UCSD-AML1 (cell line): ENCODE data around the gene PCSK5.

Experiments
- DNase-seq: peaks from one replicate; lab custom pipeline; 2025; ENCODE audit not compliant: unreplicated experiment; lab: John Stamatoyannopoulos, UW

PCSK5 gene

DNA sequence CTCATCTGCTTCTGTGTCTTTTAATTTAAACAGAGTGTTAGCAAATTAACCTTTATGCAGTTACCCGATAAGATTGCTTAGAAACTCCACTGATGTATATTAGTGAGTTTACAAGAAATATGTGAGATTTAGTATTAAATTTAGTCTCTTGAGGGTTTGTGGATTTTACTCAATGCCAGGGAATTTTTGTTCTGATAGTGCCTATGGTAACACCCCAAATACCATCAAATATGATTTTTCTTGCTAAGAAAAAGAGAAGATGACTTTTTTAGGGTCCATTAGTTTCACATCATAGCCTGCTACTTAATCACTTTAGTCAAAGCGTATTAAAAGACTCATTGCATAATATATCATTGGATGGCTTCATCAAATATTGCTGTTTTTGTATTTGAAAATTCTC is 224.9 kb downstream of the PCSK5 start:
- DNase-seq: no peak

DNA sequence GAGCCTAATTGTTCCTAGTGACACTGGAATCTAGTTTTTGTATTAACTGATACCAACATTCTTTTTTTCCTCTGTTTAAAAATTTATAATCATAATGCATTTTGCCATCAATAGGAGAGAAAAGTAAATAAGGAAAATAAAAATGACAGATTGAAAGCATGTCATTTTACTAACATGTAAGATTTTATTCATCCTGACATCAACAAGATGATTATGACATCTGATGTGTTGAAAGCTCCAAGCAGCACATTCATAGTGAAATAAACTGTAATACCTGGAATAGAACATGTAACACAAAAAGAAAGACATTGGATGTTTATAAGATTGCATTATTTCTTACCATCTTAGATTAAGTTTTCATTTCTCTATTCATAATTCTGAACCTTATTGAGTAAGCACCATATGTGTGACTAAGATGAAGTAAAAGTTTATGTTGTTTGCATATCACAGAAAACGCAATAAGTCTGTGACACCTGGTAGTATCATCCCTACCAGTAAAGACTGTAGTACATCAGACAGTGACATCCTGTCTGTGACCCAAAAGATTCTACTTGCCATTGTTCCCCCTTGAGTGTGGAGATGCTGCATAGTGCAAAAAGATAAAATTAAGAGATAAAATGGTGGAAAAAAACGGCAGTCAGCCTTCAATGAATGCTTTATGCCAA is 225.6 kb downstream of the PCSK5 start:
- DNase-seq: no peak

DNA sequence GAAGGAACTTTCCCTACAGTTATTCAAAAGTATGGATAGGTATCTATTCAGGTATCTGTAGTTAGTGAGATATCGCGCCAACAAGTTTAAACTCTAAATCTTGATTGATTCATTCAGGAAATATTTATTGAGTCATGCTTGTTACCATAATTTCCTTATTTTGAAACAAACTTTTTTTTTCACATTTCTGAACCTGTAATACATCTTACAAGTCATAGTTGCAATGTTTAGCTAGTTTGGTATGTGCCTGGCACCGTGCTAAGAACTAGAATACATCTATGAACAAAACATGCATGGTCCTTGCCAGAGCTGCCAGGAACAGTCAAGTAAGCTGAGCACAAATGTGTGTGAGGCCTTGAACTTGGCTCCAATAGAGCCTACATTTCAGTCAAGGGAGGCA is 226.4 kb downstream of the PCSK5 start:
- DNase-seq: no peak

DNA sequence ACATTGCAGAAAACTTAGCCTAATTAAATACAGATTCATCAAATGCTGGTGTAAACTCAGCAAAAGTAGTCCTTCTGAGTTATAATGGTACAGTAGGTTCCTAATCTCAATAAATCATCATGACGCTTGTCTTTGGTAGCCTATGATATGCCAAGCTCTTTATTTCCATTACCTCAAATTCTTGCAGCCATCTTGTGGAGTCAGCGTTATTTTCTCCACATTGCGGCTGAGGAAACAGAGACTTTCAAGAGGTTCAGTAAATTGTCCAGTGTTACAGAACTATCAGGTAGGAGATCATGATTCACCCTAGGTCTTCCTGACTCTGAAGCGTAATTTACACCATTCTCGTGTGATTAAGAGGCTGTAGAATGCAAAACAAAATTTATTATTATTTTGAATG is 237.2 kb downstream of the PCSK5 start:
- DNase-seq: no peak

GRCh38 chr9:76135902-76136301 is 245.4 kb downstream of the PCSK5 start:
- DNase-seq: no peak

GRCh38 chr9:76136986-76137385 is 246.5 kb downstream of the PCSK5 start:
- no peak for DNase-seq

DNA sequence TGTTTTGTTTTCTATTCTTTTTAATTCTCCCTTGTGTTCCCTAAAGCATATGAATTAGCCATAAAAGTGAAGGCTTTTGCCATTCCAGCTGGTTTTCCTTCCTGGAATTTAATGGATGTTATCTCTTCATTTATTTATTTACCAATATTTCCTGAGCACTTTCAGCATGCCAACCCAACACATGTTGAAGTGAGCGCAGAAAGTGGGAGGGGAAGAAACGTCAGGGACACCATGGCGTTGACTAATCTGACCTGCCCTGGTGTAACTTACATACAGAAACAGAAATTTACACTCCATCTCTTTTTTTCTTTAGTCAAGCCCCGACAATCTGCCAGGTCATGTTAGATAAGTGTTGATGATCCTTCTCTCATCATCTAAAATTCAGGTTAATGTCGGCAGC is 247.5 kb downstream of the PCSK5 start:
- DNase-seq: no peak

- no peak for DNase-seq
Measured at GRCh38 chr9:76138360-76138759, 247.9 kb downstream of the PCSK5 start.

GRCh38 chr9:76143834-76144233 is 253.4 kb downstream of the PCSK5 start:
- DNase-seq: no peak

GRCh38 chr9:76150013-76150412 is 259.5 kb downstream of the PCSK5 start:
- no peak for DNase-seq

DNA sequence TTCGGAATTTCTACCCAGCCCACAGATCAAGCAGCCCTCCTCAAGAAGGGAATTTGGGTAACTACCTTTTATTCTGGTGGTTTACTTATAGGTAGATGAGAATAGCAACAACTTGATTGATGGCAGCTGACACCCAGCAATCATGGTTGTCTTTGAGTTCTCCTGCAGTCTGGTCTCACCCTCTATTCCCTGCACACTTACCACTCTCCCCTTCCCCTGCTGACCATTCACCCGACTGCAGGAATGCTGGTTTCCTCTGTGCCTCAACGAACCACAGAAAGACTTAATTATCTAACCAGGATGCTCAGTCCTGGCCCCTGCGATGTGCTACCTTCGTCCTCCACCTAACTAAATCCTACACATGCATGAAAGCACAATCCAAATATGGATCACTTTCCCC is 260.8 kb downstream of the PCSK5 start:
- DNase-seq: no peak

DNA sequence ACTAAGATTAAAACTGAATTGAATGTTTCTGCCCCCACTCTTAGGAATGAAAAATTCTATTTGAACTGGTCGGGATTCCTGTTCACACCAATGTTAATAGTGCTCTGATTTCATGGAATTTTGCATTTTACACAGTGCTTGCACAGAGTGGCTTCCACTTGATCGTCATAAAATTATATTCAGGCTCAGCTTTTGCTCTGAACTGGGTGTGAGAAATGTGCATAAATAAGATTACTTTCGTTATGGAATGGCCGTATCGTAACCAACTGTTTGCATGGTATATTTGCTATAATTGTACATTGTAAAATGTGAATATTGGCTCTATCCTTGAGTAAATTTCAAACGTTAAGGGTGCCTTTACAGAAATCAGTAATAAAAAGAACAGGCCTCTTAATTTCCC is 262.9 kb downstream of the PCSK5 start:
- no peak for DNase-seq

- no peak for DNase-seq
Measured at GRCh38 chr9:76153902-76154629, 263.6 kb downstream of the PCSK5 start.

DNA sequence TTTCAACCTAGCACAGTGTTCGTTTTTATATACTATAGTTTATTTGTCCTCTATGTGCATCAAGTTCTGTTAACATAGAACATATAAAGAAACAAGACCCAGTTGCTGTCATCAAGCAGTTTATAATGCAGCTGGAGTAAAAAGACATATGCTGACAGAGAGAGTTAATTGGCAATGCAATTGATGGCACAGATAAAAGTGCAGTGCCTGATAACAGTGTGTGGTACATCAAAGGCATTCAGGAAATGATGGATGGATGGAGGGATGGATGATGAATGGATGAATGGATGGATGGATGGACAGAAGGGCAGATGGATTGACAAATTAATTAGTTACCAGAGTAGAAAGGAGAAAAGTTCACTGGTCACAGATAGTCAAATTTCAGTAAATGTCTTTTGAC is 264.9 kb downstream of the PCSK5 start:
- no peak for DNase-seq

- no peak for DNase-seq
Measured at GRCh38 chr9:76158713-76159112, 268.2 kb downstream of the PCSK5 start.

DNA sequence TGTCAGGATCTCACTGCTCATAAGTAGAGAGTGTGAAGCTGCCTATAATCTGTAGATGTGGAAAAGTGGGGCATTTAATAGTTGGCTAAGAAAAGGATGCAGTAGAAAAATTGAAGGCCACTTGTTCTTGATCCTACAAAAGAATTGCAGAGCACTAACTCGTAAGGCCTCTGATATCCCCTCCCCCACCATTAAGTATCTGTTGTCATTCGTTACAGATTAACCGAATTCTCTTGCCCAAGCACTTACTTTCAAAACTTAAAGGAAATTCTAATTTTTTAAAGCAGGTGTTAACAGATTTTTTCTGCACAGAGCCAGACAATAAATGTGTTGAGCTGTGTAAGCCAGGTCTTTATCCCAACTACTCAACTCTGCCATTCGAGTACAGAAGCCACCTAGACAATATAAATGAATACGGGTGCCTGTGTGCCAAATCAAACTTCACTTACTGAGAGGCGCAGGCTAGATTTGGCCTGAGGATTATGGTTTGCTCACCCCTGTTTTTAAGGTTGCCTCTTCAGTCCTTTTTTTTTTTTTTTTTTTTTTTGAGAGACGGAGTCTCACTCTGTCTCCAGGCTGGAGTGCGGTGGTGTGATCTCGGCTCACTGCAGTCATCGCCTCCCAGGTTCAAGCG is 268.9 kb downstream of the PCSK5 start:
- DNase-seq: no peak

- DNase-seq: no peak
Measured at GRCh38 chr9:76161106-76161505, 270.6 kb downstream of the PCSK5 start.

- no peak for DNase-seq
Measured at GRCh38 chr9:76161541-76161940, 271.1 kb downstream of the PCSK5 start.

DNA sequence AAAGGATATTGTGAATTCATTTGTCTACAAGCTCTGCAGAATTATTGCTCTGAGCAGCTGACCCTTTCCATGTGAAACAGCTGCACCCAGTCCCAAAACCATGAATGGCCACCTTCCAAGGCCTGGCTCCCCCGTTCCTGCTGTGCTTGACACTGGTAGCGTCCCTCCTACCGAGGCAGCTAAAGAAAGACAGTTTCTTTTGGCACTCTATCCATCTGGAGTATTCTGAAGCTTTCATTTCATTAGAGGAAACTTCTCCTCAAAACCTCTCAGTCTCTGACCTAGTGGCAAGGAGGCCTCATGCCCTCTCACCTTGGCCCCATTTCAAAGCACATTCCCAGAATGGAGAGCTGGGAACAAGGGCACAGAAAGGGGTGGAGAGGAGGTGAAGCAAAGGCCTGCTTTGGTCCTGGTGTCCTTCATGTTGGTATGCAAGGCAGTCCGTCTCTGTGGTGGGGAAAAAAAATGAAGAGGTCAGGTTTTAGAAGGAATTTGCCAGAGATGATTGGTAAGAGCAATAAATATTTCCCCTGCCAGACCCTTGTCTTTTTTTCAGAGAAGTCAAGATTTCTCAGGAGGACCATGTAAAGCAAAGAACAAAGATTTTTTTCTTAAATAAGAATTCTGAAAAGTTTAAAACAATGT is 271.7 kb downstream of the PCSK5 start:
- DNase-seq: no peak

GRCh38 chr9:76162751-76163500 is 272.5 kb downstream of the PCSK5 start:
- no peak for DNase-seq

DNA sequence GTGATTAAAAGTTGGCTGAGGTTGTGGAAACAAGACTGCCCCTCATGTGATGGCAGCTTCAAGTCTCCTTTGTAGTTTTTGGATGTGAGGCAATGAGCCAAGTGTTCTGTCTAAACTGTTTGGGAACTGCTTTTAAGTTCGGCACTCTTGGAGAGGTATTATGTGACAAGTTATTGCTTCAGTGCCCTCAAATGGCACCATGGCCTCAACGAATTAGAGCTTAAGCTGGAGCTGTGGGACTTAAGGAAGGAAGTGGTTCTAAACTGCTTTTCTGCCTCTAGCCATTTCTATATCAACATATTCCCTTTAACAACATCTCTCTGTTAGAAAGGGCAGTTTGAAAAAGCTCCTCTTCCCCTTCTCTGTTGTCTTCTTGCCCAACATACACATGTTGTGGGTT is 276.1 kb downstream of the PCSK5 start:
- no peak for DNase-seq
